Measurements from ENCODE around the gene FXYD3.
"Not testable (repeated sequence)": the region's sequence is repeated elsewhere in the genome, so short reads cannot be mapped to it uniquely, and the experiment has no call there.

Gene FXYD3

DNA sequence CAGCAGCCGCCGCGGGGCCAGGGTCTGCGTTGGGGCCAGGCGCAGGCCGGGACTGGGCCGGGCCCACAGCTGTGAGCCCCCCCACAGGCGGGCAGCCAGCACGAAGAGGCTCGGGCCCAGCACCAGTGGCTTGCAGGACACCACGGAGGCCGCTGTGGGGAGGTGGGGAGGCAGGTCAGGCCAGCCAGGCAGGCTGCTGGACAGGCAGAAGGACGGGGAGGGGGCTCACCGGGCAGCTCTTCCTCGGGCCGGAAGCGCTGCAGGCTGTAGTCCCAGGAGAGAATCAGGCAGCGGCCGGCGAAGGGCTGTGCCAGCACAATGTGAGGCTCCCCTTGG lies 11.0 kb downstream of the FXYD3 start:
- DNase-seq = no peak

DNA sequence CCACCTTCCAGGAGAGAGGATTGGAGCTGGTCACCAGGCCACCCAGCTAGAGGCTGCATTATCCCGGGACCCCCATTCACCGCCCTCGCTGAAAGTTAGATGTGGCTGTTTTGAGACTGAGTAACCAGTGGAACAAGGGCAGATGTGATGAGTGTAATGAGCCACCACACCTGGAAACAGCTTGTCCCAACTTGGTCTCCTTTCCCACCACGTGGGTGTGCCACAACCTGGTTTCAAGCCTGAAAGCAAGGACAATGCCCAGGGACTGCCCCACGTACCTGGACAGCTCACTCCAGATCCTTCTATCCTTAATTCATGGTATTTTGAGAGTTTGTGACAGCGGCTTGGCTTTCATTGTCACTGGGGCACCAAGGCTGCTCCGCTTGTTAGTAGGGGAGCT lies 12.2 kb downstream of the FXYD3 start:
- DNase-seq = no peak

DNA sequence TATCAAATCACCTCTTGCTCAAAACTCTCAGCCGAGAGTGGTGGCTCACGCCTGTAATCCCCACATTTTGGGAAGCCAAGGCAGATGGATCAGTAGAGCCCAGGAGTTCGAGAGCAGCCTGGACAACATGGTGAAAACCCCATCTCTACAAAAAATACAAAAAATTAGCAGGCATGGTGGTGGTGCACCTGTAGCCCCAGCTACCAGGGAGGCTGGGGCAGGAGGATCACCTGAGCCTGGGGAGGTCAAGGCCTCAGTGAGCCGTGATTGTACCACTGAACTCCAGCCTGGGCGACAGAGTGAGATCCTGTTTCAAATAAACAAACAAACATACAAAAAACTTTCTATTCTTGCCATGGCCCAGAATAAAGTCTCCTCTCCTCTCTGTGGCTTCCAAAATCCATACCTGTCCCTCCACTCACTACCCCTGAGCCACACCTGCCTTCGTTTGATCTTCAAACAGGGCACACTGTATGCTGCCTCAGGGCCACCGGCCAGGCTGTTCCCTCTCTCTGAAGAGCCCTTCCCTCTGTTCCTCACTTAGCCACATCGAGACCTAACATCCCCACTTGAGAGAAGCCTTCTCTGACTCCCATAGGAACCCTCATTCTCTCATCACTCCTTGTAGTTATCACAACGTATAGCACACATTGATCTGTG lies 12.9 kb downstream of the FXYD3 start:
- no peak for DNase-seq

DNA sequence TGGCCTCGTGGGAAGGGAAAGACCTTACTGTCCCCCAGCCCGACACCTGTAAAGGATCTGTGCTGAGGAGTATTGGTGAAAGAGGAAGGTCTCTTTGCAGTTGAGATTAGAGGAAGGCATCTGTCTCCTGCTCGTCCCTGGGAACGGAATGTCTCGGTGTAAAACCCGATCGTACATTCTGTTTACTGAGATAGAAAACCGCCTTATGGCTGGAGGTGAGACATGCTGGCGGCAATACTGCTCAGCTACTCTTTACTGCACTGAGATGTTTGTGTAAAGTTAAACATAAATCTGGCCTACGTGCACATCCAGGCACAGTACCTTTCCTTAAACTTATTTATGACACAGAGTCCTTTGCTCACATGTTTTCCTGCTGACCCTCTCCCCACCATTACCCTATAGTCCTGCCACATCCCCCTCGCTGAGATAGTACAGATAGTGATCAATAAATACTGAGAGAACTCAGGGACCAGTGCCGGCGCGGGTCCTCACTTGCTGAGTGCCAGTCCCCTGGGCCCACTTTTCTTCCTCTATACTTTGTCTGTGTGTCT lies 14.2 kb downstream of the FXYD3 start:
- DNase-seq = not testable (repeated sequence)

DNA sequence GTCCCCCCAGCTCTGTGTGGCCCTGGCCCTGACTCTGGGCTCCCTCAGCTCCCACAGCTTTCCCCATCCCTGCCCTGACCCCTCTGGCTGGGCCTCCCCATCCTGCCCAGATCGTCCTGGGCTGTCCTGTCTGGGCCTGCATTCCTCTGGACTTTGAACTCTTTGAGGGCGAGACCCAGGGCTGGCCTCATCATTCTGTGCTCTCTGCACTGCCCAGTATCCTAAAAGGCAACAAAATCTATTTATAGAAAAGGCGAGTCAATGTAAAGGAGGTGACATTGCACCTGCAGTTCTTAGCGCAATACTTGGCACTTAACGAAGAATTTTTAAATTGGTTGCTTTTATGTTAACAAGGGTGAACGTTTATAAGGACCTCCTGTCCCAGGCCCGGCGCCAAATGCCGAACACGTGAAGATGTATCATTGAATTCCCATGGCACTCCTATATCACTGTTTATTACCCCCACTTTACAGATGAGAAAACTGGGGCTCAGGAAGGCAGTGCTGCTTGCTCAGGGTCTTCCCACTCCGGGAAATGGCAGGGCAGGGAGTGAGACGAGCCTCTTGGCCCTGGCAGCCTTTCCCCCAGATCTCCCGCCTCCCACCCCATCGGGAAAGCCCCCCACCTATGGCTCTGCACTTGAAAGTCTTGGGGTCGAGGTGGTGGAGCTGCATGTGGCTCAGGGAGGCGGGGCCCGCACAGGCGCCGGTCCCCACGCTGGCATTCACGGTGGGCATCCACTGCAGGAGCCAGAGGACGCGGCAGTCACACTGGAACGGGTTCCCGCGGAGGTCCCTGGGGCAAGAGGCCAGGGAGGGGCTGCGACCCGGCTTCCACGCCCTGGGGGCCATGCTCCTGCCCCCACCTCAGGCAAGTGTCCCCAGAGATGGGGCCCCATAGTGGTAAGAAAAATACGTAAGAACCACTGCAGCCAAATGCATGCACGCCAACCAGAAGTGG lies 15.4 kb downstream of the FXYD3 start:
- no peak for DNase-seq

DNA sequence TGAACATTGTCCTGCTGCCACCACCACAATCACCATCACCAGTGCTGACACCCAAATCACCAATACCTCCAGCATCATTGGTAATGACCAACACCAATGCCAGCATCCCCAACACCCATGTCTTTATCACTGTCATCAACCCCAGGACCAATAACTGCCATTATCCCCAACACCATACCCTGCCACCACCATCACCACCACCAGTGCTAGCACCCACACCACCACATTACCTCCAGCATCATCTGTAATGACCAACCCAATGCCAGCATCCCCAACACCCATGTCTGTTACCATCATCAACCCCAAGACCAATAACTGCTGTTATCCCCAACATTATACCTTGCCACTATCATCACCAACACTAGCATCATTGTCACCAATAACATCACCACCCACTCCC lies 16.6 kb downstream of the FXYD3 start:
- DNase-seq = no peak

DNA sequence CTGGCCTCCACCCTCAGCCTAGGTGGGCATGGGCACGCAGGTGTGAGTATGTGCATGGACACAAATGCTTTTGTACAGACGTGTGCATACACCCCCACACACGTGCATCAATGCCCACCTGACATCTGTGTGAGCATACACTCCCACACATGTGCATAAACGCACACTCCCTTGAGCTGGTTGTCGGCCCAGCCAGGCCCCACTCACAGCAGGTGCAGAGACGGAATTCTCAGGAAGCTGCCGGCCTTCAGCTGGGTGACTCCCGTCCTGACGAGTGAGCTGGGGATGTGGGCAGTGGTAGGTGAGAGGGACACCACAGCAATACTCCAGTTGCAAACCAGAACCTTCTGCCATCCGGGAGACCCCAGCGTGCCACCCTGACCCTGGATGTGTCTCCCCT lies 18.2 kb downstream of the FXYD3 start:
- no peak for DNase-seq

DNA sequence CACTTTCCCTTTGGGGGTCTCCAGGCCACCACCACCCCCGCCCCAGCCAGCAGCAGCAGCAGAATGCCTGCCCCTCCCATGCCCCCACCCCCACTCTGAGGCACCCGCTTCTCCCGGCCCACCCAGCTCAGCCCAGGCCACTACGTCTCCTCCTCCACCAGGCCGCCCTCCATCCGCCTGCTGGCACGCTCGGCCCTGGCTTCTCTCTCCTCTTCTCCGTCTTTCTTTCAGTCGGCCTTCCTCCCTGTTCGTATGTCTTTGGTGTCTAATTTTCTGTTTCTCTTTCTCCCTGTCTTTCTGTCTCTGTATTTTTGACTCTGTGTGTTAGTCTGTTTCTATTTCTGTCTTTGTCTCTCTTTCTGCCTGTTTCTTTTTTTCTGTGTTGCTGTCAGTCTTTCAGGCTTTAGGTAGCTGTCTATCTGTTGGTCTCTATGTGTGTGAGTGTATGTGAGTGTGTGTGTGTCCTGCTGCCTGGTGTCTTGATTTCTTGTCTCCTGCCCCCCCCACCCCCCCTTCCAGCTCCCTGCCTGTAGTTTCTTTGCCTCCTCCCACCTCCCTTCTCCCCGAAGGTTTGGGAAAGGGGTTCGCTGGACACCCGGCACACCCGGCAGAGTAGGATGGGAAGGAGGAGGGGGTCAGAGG lies 19.1 kb downstream of the FXYD3 start, which contains the start of gene LGI4:
TSS of gene LGI4 (minus strand) at position 459 of the 642 bp plus-strand sequence. CDS start at position 80, 379 bp downstream.
- no peak for DNase-seq

DNA sequence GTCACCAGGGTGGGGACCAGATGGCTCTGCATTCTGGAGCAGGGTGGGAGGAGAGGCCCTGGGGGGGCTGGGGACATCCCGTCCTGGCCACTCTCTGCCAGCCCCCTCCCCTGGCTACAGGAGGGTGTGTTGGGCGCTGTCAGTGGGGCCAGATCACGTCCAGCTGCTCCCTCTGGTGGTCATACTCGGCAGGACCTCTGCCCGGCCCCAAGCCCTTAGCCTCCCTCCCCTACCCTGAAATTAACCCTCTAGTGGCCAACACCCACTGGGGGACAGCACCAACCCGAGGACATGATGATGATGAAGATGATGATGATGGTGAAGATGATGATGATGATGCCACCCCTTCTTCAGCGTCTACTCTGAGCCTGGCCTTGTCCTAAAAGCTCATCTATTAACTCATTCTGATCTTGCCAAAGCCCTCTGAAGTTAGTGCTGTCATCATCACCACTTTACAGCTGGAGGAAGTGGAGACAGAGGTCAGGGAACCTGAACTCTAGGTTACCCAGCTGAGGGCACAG lies 19.8 kb downstream of the FXYD3 start:
- DNase-seq = no peak

DNA sequence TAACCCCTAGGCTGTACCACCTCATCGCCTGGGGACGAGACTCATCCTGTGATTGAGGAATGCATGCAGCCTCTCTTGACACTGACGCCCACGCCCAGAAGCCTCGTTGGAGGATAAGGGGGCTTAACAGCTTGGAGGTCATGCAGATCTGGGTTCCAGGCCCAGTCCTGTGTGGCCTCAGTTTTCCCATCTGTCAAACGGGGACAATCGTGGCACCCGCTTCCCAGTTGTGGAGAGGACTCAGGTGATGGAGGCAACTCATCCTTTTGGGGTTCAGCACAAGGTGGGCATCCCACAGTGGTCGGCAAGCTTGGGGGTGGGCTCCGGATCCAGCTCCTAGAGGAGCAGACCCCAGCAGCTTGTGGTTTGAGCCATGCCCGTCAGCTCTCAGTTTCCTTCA lies 20.6 kb downstream of the FXYD3 start:
- DNase-seq = no peak

DNA sequence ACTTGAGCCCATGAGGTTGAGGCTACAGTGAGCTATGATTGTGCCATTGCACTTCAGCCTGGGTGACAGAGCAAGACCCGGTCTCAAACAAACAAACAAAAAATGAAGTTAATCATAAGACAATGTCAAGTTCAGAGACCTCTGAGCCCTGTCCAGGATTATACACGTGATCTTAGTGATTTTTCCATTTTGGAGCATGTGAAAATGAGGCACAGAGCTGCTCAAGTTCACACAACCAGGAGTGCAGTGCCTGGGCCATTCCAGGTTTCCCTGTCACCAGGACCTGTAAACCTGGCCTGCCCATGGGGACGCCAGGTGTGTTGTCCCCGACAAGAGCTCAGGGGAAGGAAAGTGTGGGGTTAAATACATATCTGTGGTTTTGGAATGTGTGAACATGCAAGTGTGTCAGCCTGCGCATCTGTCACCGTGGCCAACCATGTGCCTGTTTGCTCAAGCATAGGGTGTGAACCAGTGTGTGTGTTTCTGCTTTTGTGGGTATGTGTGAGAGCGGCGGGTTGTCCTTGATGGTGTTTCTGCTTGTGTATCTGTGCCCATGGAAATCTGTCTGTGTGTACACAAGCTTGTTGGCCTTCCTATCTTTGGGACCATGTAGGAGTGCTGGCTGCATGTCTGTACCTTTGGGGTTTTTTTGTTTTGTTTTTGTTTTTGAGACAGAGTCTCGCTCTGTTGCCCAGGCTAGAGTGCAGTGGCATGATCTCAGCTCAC lies 21.5 kb downstream of the FXYD3 start:
- no peak for DNase-seq

DNA sequence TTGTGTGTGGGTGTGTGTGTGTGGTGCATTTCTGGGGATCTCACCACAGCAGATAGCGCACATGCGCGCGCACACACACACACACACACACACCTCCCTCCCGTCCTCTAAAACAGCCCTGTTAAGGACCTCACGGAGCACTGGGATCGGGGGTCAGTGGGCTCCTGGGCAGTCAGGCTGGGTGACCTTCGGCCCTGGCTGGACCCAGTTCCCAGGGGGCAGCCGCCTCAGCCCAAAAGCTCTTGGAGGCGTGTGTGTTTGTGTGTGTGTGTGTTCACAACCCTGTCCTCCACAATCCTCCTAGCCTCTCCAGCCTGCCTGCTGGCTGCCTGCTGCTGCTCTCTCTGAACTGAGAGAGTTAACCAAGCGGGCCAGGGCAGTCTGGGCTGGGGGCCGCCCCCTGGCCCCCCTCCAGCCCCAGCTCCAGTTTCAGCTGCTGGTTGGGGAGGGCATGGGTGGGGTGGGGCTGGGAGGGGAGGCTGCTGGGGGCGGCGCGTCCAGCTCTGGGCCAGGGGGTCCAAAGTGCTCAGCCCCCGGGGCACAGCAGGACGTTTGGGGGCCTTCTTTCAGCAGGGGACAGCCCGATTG lies 22.8 kb downstream of the FXYD3 start, which contains the start of gene FXYD1:
TSS of gene FXYD1 (plus strand) at position 520 of the 588 bp plus-strand sequence. CDS start 1,256 bp downstream, outside the sequence.
- DNase-seq = no peak

DNA sequence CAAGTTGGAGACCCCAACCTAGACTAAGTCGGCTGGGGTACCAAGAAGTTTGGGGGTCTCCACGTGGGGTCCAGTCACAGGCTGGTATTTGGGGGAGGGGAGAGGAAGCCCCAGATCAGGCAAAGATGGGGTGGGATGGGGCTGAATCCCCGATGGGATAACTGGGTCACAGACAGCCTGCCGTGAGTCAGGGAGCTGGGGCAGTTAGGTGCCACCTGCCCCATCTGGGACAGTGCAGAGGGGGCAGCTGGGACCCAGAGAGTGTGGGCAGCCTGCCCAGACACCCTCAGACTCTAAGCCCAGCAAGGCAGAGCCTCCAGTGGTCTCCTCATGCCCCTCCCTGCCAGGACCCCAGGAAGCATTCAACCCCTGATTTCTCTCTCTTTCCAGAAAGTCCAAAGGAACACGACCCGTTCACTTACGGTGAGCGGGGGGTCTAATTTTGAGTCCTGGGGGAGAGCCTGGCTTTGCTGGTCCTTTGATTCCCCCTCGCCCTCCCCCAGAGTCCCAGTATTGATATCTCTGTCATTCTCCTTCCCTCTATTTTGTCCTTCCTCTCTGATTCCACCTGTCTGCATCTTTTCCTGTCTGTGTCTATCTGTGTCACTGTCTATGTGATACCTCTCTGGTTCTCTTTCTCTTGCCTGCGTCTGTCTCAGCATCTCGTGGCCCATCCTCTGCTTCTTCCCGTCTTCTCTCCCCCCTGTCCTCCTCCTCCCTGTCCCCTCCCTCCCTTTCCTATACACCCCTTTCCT lies 24.8 kb downstream of the FXYD3 start:
- DNase-seq = no peak

DNA sequence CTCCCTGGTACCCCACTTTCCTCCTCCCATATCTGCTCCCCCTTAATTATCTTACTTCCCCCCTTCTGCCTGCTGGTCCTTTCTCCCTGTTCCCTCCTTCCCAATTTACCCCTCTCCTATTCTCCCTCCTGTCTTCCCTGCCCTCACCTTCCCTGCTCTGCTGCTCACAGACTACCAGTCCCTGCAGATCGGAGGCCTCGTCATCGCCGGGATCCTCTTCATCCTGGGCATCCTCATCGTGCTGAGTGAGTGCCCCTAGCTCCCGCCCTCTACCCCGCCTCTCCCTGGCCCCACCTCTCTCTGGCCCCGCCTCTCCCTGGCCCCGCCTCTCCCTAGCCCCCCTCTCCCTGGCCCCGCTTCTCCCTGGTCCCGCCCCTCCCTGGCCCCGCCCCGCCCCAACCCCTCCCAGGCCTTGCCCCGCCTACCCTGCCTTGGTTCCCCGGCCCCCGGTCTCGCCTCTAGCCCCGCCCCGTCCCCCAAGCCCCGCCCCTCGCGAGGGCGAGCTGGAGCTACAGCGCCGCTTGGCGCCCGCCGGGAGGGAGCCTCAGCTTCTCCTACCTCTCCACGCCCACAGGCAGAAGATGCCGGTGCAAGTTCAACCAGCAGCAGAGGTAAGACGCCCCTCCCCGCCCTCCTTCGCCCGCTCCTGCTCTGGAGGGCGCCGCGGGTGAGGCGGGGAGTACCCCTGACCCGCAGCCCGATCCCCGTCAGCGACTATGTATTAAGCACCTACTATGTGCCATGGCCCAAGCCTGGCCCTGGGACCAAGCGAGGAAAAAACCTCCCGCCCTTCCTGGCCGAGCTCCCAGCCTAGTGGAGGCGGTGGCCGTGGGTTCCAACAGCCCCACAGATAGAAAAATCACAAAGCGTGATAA lies 25.6 kb downstream of the FXYD3 start:
- no peak for DNase-seq

DNA sequence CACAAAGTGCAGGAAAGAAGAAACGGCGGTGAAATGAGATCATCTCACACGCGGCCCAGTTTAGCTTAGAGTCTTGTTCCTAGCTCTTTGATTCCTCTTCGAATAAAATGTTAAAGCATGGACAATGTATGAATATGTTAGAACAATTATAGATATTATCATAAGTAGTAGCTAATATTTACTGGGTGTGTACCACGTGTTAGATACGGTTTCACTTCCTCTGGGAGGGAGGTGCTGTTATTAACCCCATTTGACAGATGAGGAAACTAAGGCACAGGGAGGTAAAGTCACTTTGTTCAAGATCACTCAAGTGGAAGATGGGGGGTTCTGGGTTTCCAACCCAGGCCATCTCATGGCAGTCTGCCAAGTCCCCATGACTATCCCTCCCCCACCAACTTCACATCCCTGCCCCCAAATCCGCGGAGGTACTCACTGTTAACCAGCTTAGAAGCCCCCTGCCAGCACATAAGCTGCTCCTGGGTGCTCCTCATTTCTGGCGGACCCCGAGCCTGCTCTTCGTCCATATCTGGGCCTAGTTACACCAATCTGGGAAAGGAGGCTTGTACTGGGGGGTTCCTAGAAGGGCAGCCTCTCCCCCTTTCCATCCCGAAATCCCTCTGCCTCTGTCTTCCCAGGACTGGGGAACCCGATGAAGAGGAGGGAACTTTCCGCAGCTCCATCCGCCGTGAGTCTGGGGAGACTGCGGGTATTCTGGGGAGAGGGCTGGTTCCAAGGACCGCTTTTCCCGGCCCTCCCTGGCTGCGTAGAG lies 26.4 kb downstream of the FXYD3 start:
- no peak for DNase-seq

DNA sequence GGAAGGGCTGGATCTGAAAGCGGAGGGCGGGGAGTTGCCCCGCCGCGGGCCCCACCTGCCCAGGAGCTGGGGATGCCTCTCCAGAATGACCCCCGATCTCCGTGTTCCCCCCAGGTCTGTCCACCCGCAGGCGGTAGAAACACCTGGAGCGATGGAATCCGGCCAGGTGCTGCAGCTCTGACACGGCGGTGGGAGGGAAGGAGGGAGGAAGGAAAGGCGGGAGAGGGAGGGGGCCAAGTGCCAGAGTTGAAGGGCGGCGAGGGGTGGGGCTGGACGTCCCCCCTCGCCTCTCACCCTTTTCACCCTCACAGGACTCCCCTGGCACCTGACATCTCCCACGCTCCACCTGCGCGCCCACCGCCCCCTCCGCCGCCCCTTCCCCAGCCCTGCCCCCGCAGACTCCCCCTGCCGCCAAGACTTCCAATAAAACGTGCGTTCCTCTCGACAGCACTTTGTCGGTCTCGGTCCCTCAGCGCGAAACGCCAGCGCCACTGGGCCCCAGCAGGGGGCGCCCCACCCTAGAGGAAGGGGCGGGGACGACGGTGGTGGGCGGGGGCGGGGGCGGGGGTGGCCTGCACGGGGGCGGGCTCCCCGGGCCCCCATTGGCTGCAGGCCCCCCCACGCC lies 27.1 kb downstream of the FXYD3 start:
- DNase-seq = no peak

DNA sequence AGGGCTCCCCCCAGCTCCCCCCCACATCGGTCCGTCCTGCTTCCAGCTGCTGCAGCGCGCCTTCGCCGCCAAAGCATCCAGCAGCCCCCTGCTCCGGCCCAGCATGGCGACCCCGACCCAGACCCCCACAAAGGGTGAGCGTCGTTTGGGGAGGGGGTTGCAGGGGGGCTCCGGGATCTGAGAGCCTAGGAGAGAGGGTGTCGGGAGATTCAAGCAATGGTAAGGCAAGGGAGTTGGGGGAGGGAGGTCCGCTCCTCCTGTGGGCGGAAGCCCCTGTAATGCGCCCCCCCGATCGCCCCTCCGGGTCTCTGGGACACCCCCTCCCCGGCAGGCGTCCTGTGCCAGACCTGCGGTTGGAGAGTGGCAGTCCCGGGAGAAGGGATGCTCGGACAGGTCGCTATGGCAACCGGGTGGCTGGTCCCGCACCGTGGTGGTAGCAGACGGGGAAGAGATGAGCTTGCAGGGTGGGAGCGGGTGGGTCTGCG lies 27.6 kb downstream of the FXYD3 start, which contains the start of gene FXYD7:
TSS of gene FXYD7 (plus strand) at position 25 of the 485 bp plus-strand sequence. CDS start at position 104, 79 bp downstream.
- DNase-seq = no peak

DNA sequence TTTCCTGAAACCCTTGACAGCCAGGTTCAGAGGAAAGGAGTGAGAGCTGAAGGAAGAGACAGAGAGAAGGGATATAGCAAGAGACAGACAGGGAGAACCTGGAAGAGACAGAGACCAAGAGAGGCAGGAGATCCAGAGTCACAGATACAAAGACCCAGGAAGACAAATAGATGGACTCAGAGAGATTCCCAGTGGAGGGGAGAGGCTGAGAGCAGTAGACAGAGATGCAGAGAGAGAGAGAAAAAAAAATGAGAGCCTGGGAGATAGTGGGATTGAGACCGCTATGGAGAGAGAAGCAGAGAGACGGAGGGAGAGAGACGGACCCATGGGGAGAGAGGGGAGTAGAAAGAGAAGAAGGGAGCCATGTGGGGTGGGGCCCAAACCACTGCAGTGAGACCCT lies 28.2 kb downstream of the FXYD3 start:
- no peak for DNase-seq

DNA sequence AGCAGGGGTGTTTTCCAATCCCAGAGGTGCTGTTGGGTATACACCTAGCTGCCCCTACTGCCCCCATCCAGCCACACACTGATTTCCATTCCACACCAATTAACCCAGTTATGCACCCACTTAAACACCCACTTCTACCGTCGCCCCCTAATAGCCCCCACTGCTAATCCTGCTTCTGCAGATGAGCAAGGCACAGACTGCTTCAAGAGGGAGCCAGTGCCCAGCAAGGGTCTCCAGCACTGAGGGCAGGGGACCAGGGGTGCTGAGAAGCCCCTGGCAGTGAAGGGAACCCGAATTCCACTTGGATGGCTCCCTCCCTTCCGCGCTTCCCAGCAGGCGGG lies 28.6 kb downstream of the FXYD3 start:
- DNase-seq = no peak
